HG02943 (cell line): ENCODE data around the gene ZNF385A.
"Not testable (repeated sequence)": the region's sequence is repeated elsewhere in the genome, so short reads cannot be mapped to it uniquely, and the experiment has no call there.

ENCODE experiments used
- ATAC-seq: cut with Tn5 transposase; IDR thresholded peaks from one replicate; pipeline ENCODE4 v1.9.1; 2021; ENCODE audit warnings: mild to moderate bottlenecking, low read depth, moderate library complexity; ENCODE audit not compliant: unreplicated experiment

The ZNF385A gene

DNA sequence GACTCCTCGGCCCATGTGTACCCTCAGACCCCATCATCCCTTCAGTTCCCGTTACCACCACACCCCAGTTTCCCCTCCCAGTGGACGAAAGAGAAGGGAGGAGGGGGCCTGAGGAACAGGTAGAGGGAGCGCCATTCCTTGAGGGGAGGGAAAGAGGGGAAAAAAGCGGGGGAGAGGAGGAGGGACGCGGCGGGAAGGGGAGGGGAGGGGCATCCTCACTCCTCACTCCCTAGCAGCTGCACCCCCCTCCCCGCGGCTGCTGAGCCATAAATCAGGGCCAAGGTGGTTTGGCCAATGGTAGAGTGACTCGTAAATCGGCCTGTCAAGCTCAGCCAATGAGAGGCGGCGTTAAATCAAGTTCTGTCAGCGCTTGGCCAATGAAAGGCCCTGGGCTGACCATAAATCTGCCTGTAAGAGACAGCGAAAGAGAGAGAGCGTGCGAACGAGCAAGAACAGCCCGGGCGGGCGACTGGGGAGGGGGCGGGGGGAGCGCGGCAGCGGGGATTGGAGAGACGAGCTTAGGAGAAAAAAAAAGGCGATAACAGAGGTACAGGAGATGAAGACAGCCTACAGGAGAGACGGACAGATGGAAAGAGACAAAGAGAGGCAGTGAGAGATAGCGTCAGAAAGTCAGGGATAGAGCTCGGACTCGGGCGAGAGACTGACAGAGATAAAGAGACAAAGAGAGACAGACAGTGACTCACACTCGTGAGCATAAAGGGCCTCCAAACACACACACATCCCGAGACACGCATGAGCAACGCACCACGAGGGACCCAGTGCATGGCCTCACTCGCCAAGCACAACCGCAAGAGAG, 25.4 kb downstream of the ZNF385A start:
- ATAC-seq = peak; percentile 95

DNA sequence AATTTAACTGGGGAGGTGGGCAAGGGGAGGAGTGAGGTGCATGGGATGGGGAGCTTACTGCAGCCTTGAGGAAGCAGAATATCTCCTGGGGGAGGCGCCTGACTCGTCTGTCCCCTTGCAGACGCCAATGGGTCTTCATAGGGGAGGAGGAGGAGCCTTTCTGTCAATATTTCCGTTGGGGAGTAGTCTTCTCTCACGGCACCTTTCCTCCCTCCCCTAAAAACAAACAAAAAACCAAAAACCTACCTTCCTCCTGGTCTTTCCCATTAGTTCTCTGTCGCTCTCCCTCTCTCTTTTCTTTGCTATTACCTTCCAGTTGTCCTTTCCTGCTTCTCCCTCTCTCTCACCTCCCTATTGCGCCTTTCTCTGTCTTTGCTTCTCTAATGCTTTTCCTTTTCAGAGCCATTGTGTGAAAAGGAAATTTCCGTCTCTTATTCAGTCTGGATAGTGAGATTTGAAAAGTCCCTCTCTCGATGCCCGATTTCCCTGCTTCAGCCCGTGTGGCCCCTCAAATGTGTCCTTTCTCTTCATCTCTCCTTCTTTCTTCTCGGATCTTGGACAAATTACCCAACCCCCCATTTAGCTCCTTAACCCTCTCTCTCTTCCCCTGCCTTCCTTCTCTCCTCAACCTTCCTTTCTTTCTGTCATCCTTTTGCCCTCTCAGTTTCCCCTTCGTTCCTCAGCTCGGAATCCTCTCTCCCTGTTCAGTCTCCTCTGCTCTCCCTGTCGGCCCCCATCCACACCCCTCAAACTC, 26.2 kb downstream of the ZNF385A start:
- ATAC-seq = no peak

DNA sequence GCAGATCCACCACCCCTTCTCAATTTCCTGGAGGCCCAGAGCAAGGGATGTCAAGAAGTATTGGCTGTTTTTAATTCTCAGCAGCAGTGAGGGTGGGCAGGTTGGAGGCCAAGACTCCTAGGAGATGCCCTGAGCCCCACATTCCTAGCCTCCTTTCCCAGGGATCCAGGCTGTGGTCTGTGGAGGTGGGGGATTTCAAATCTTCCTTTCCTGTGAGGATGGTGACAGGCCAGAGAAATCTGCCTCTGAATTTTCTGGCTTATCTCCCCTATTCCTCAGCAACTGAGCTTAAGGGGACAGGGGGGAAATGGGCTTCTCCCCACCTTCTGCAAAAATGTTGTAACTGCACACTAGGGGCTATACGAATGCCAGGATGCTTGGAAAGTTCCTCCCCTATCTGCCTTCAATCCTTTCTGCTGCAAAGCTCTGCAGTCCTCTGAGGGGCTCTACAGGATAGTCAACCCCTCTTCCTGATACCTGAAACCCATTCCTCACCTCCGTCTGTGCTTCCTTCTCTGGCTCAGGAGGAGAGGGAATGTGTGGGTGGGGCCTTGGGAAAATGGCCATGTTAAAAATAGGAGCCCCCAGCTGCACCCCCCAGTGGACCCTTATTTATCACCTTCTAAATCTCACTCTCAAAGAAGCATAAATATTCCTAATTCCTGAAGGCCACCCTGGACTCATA, 26.9 kb downstream of the ZNF385A start:
- ATAC-seq = no peak

DNA sequence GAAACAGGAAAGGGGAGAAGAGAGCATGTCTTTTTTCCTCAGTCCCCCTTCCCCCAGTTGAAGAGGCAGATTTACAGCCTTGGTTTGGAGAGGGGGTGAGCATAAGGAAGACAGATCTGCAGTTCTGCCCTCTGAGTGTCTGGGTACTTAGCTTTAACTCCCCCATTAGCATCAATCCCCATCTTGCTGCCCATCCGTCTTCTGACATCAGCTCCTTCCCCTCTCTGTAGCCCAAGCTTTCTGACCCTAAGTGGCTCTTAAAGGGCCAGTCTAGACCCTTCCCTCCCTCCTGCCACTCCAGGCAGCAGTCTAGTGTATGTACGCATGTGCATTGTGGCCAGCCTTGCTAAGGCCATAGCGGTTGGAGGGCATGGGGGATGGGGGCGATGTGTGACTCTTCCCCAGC, 27.6 kb downstream of the ZNF385A start:
- no peak for ATAC-seq

DNA sequence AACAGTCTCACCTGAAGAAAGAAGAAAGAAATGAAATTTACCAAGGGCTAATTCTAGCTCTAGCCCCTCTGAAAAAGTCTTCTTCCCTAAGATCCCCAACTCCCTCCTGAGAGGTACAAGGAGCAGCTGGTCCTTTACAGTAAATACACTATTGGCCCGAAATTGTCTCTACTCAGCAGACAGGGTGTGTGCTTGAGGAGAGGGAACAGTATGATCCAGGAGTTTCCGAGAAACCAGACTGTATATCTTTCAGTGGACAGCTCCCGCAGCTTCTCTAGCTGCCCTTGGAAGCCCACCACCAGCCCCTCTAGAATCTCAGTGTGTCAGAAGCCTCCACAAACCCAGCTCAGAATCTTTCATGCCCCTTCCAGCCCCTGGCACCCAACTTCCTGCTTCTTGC, 28.3 kb downstream of the ZNF385A start:
- ATAC-seq = no peak

DNA sequence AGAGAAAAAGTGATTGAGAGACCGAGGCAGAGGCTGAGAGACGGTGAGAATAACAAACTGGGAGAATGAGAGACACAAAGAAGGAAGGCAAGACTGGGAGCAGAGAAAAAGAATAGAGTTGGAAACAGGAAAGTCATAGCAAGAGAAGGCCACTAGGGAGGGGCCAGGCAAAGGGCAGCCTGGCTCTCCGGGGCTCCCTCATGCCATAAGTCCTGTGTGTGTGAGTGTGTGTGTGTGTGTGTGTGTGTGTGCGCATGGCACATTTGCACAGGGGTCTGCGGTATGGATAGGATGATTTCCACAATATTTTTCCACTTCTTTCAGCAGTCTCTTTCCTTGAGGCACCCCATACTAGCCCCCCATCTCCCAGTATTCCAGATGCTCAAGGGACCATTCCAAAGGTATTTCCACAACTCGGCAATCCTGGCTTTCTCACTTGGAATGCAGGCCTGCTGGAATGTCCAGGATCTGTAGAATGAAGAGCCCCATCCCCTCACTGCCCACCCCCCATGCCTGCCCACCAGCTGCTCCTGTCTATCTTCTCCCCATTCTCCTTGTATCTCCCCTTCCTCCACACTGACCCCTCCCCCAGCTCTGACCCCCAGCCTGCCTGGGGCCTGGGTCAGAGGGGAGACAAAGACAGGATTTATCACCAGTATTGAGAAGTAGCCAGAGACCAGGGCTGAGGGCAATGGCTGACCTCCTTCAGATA, 29.3 kb downstream of the ZNF385A start:
- no peak for ATAC-seq

DNA sequence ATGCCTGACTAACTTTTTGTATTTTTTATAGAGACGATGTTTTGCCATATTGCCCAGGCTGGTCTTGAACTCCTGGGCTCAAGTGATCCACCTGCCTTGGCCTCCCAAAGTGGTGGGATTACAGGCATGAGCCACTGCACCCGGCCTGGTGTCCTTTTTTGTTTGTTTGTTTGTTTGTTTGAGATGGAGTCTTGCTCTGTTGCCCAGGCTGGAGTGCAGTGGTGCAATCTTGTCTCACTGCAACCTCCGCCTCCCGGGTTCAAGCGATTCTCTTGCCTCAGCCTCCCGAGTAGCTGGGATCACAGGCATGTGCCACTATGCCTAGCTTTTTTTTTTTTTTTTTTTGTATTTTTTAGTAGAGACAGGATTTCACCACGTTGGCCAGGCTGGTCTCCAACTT, 30.3 kb downstream of the ZNF385A start:
- ATAC-seq = not testable (repeated sequence)

DNA sequence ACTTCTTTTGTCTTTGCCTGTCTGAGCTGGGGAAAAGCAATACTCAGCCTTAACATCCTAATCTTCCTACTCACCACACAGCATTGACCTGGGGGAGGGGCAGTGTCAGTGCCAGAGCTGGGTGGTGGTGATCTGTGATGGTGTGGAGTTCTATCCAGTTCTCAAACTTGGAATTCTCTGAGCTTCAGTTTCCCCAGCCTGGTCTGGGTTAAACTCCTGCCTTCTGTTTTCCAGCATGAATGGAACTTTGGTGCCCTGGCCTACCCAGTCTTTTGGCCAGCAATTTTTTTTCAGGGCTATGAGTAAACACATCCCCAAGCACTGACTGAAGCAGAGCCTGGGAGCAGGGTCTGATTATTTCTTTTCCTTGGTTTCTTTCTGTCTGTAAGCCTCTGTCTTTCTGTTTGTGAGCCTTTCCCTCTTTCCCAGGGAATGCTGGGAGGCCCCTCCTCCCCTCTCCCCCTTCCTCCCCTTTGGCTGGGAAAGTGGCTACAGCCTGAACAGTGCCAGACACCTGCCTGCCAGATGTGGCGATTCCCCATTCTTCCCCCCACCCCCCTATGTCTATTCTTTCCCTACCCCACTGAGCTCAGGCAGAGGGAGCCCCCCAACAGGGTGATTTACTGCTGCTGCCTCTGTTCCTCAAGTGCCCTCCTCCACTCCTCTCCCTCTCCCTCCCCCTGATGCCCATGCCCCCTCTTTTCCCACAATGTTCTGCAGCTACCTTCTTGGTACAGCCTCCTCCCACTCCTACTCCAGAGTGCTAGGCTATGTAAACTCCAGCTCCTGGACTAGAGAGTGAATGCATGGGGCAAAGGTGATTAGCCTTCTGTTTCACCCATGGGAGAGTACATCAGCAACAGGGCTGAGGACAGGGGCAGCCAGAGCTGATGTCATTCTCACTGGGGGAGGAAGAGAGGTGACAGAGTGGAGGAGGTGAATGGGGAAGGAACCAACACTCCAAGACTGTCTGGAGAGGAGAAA, 31.4 kb downstream of the ZNF385A start:
- ATAC-seq = no peak

DNA sequence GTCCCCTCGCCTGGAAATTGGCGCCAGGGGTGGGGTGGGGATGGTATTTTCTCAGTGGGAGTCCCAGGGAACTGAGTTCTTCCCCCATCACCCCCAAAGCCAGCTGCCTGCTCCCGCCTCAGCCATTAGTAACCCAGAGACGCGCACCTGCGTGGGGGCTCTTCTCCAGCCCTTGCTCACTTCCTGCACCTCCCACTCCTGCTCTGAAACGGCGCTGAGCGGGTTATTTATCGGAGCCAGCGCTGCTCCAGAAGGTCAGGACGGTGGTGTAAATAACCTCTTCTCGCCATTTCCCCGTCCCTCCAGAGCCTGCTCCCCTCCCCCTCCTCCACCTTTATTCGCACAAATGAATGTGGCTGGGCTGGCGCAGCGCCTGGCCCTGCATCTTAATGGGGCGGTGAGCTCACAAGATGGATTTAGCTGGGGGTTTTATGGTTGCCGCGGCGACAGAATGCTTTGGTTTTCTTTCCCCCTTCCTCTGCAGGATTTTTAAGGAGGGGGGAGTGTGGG, 32.5 kb downstream of the ZNF385A start:
- no peak for ATAC-seq

DNA sequence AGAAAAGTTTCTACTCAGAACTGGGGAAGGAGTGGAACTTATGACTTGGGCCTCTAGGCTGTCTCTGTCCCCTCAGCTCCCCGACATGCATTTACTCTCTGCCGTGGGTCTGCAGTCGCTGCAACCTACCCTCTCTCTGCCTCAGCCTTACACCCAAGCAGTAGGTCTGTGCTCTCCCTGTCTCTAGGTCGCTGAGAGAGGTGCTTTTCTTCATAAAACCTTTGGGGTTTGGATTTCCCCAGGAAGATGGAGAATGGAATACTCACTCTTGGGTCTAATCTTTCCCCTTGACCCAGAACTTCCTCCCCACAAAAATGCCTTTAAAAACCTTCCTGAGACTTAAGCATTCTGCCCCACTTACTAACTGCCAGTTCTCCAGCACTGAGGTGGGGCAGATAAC, 33.2 kb downstream of the ZNF385A start:
- ATAC-seq = no peak

DNA sequence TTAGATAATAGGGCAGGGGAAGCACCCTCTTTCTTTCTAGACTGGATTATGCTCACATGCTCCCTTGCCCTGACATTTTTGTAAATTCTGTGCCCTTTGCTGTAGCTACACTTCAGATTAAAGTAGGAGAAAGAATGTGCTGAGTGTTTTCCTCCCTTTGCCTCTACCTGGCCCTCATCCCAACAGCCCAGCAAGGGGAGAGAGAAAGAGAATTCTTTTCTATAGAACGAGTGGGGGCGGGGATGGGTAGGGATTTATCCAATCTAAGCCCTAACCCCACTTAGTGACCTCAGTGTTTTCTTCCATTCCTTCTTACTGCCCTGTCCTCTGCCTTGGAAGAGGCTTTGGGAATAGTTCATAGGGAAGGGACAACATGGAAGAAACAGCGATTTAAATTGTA, 33.8 kb downstream of the ZNF385A start:
- ATAC-seq = no peak

DNA sequence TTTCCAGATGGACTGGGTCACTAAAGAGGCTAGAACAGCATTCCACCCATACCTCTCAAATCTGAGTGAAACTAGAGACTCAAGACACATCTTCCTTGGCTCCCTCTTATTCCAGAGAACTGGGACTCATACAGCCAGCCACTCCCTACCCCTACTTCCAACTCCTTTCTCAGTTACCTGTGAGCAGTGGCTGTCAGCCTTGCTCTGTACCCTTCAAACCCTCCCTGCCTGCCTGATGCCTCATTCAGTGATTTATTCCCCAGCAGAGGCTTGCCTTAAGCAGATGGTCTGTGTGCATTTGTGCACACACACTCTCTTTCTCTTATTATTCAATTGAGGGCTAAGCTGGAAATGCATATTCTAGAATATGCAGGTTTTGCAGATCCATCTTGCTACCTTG, 34.9 kb downstream of the ZNF385A start:
- ATAC-seq = no peak

DNA sequence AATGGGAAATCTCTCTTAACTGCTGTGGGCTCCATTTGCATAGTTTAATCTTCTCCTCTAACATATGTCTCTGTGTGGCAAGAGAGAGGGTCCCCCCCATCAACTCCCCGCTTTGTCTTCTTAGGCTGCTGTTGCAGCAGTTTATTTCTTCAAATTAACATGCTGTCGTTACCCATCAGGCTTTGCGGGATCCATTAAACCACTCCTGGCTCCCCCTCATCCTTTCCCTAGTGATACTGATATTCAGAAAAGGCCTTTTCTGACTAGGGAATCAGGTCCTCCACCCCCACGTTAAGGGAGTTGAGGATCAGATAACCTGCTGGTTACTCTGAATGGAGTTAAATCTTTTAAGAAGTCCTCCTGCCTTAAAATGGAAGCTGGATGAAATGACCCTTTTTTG, 35.5 kb downstream of the ZNF385A start:
- no peak for ATAC-seq

DNA sequence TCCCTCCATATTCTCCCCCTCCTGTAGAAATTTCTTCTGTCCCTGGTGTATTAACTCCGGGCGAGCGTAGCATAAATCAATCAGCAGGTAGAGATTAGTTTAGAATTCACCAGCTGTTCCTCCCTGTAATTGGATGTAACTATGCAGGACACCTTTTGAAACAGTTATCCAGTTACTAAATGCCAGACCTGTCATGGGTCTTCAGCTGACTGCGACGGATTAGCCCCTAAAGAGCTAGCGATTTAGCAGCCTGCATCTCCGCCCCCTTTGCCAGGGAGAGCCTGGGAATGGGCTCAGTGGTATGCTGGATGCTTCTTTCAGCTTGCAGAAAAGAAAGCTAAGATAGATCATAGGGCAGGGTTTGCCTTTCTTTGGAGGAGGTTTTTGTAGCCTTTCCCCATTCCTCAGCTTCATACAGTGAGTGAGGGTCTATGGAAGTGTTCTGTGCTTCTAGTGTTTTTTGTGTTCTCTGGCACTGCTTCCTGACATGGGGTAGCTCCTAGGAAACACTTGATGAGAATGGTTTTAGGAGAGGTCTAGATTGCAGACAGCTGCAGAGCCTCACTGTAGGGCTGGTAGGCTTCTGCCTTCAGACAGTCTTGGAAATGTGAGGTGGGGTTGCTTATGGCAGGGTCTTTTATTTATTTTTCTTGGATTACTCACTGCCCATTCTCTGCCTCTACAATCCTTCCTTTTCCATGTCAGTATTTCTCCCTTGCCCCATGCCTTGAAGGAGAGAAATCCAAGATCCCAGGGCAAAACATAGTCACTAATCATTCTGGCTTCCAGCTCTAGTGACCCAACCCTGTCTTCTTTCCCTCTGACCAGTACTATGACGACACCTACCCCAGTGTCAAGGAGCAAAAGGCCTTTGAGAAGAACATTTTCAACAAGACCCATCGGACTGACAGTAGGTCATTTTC, 42.9 kb downstream of the ZNF385A start:
- no peak for ATAC-seq

DNA sequence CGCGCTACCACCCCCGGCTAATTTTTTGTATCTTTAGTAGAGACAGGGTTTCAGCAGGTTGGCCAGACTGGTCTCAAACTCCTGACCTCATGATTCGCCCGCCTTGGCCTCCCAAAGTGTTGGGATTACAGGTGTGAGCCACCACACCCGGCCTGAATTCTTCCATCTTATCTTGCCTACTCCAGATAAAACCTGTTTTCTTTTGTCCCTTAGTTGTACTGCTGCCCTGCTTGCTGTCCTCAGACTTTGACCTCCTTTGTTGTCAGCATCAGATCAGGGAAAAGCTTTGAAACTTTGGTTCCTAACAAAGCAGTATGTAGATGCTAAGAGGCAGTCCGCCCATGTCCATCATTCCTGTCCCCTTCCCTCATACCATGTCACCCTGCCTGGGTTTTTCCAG, 43.7 kb downstream of the ZNF385A start:
- ATAC-seq = no peak

DNA sequence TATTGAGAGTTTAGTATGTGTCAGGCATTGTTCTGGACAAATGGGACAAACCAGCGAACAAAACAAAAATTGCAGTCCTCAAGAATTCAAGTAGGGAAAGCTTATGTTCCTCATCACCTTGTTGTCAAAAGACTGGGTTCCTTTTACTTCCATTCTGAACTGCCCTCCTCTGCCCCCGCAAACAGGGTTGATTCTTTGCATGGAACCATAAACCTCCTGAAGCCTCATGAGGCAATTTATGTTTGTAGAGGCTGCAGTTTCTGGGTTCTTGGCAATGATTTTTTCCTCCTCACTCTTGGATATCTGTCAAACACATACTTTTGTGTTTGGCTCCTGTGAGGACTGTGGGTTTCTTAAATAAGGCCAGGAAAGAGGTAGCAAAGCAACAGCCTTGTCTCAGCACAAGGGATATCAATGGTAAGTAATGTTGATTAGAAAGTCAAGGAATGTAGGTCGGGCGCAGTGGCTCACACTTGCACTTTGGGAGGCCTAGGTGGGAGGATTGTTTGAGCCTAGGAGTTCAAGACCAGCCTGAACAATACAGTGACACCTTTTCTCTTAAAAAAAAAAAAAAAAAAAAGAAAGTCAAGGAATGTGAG, 45.7 kb downstream of the ZNF385A start:
- no peak for ATAC-seq

DNA sequence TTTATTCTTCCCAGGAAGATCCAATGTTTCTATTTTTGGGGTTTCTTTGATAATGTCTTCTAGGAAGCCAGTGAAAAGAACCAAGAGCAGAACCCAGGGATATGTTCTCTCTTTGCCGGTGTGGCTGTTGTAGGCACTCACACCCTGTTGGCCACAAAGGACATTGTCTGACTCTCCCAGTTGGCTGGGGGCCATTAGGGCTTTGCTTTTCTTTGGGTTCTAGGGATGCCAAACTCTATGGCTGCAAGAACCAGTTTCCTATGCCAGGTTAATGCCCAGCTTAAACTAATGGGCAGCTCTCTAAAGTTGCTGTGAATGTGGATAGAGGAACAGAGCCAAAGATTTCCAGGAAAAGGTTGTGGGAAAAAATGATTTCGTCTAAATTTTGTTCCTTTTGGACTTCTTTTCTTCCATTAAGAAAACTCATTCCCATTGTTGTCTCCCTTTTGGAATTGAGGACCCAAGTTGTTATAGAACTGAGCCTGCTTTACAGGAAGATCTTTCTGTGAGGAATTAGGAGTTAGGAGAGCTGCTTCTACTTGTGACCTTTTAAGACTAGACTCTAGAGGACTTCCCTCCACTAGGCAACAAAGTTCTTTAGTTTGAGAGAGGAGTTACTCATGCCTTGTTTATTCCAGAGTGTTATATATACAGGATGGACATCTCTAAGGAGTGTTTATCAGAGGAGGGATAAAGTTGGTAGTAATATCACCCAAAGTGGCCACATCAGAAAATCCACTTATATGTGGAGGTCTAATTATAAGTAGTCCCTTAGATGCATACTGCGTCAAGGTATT, 46.5 kb downstream of the ZNF385A start:
- ATAC-seq = no peak
